Cardiac muscle cell (in vitro differentiated cells and primary cell): ENCODE data around the gene UBE2E1. TPM values are rescaled to one million over a fixed set of nuclear protein-coding genes. Genes with fewer than 3 reads are reported as not detected.

ENCODE experiments used
- DNase-seq, 2 donors: peaks; one replicate each; pipeline versions ENCODE4 v3.0.0 to v3.0.0-alpha.2; 2010 to 2017; ENCODE audit warnings: low read depth in 1 of 2, low spot score in 1 of 2
- H3K27ac ChIP-seq: fragments of 200-600 bp; sonication (generic); 2 replicates; pipeline ENCODE4 v1.5.1; 2016
- H3K27me3 ChIP-seq: fragments of 200-600 bp; sonication (generic); 2 replicates; pipeline ENCODE4 v1.6.0; 2016; ENCODE audit warnings: control low read depth
- H3K36me3 ChIP-seq: fragments of 200-600 bp; sonication (generic); 2 replicates; pipeline ENCODE4 v1.5.1; 2016; ENCODE audit warnings: control low read depth
- H3K4me1 ChIP-seq: fragments of 200-600 bp; sonication (generic); 2 replicates; pipeline ENCODE4 v1.8.1; 2017; ENCODE audit warnings: low read depth, mild to moderate bottlenecking, mixed run types
- H3K4me3 ChIP-seq: fragments of 200-600 bp; sonication (generic); 2 replicates; pipeline ENCODE4 v1.5.1; 2016; ENCODE audit warnings: mild to moderate bottlenecking
- H3K9me3 ChIP-seq: fragments of 200-600 bp; sonication (generic); 2 replicates; pipeline ENCODE4 v1.5.1; 2017; ENCODE audit warnings: low read depth, mild to moderate bottlenecking, control low read depth
- polyA plus RNA-seq: library from polyadenylated mRNA; unstranded; fragments of >200 nt; fragmentation: Nextera tagmentation; extraction: Ambion mirVana; gene quantifications from 2 replicates; pipeline ENCODE4 v1.2.1, GENCODE V29; 2016
- total RNA-seq: library from RNA; depleted of rRNA; stranded (reverse); fragments of >200 nt; gene quantifications from 2 replicates; pipeline ENCODE4 v1.2.3, GENCODE V29; 2016
- TF ChIP-seq, protein P1 (sequence below): IDR thresholded peaks from 2 replicates; pipeline ENCODE4 v1.5.1; 2012; ENCODE audit warnings: low read depth, mild to moderate bottlenecking, low read length

UBE2E1 gene
- total and polyA plus RNA-seq, 2 experiments from 2014 or later = 33.5 to 198 TPM

DNA sequence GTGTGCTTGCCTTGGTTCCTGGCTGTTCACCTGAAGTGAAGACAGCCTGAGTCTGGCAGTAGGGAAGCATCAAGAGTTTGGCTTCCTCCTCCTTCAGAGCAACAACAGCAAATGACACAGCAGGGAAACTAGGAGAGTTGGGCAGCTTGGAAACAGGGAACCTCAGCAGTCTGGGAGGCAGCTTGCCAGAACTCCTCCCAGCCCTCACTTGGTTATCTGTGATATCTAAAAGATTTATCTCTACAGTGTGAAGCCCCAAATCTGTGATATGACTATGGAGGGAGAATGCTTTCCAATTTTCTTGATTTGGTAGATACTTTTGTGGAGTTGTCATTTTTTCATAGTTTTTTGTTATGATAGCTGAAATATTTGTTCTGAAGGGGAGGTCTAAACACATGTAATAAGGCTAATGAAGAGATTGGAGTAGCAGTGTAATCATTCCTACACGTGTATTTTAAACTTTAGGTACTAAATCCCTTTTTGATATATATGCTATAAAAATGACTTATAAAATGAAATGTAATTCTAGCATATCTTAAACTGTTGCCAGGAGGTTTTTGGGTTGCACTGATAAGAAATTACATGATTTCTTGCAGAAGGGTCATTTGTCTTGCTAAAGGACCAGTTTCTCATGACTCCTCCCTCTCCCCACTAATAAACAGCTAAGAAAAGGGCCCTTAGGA lies 20.8 kb downstream of the UBE2E1 start:
- Histone ChIP-seq H3K4me3 (no peak overlapping the region), H3K27me3 (no peaks in the 10 kb centered on the region), H3K4me1 (peaks cover 45% of the 10 kb centered on the region), H3K36me3 (no peaks in the 10 kb centered on the region), H3K9me3 (no peaks in the 10 kb centered on the region), H3K27ac (peak overlapping the region; percentile 18)
- TF ChIP-seq, protein P1, sequence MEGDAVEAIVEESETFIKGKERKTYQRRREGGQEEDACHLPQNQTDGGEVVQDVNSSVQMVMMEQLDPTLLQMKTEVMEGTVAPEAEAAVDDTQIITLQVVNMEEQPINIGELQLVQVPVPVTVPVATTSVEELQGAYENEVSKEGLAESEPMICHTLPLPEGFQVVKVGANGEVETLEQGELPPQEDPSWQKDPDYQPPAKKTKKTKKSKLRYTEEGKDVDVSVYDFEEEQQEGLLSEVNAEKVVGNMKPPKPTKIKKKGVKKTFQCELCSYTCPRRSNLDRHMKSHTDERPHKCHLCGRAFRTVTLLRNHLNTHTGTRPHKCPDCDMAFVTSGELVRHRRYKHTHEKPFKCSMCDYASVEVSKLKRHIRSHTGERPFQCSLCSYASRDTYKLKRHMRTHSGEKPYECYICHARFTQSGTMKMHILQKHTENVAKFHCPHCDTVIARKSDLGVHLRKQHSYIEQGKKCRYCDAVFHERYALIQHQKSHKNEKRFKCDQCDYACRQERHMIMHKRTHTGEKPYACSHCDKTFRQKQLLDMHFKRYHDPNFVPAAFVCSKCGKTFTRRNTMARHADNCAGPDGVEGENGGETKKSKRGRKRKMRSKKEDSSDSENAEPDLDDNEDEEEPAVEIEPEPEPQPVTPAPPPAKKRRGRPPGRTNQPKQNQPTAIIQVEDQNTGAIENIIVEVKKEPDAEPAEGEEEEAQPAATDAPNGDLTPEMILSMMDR = no peak
- no peak for DNase-seq

DNA sequence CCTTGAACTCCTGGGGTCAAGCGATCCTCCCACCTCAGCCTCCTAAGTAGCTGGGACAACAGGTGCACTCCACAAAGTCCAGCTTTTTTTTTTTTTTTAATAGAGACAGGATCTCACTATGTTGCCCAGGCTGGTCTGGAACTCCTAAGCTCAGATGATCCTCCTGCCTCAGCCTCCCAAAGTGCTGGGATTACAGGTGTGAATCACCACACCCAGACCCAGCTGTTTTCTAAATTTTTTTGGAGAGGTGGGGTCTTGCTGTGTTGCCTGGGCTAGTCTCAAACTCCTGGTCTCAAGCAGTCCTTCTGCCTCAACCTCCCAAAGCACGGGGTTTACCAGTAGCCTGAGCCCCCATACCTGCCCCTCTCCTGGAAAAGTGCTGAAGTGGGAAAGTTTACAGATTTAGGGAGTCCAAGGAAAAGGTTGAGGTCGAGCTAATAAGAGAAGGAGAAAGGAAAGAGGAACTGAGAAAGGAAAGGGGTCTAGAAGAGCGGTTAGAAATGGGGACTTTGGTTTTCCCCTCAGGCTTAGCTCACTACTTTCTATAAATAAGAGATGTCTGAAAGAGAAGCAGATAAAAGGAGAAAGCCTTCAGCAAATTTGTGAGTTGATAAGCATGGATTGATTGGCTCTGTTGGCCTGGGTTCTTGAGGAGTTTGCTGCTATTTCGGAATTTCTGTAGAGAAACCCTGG lies 23.6 kb downstream of the UBE2E1 start:
- Histone ChIP-seq H3K9me3 (no peaks in the 10 kb centered on the region), H3K4me1 (peaks cover 47% of the 10 kb centered on the region), H3K27me3 (no peaks in the 10 kb centered on the region), H3K4me3 (peak overlapping the region; percentile 2), H3K27ac (peak overlapping the region; percentile 76), H3K36me3 (no peaks in the 10 kb centered on the region)
- no peak for DNase-seq
- TF ChIP-seq, protein P1 = no peak

DNA sequence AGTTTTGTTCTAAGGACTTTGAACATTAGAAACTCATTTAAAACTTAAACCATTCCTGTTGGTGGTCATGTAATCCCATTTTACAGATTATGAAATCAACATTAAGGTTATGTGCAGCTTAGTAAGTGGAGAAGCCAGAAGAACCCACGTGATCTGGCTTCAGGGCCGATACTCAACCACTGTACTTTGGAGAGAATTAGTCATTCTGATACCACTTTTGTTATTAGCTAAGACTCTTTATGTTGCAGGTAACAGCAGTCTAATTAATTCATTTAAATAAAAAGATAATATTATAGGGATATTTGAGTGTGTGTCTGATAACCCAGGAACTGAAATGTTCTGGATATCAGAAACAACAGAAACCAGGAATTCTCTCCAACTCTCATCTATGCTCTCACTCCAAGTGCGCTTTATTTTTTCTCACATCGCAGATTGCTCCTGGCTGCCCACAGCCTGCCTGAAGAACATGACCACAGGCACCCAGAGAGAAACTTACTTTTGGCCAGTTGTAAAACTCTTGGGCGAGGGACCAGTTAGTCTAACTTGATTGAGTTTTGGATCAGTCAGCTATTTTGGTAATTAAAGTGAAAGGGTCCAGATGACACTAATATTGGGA lies 25.2 kb downstream of the UBE2E1 start:
- no peaks in the 10 kb centered on the region for H3K36me3 ChIP-seq
- no peaks in the 10 kb centered on the region for H3K9me3 ChIP-seq
- H3K4me1 ChIP-seq = peaks cover 44% of the 10 kb centered on the region
- DNase-seq = no peak
- no peak overlapping the region for H3K4me3 ChIP-seq
- TF ChIP-seq, protein P1 = no peak
- H3K27me3 ChIP-seq = no peaks in the 10 kb centered on the region
- H3K27ac ChIP-seq = no peak overlapping the region

DNA sequence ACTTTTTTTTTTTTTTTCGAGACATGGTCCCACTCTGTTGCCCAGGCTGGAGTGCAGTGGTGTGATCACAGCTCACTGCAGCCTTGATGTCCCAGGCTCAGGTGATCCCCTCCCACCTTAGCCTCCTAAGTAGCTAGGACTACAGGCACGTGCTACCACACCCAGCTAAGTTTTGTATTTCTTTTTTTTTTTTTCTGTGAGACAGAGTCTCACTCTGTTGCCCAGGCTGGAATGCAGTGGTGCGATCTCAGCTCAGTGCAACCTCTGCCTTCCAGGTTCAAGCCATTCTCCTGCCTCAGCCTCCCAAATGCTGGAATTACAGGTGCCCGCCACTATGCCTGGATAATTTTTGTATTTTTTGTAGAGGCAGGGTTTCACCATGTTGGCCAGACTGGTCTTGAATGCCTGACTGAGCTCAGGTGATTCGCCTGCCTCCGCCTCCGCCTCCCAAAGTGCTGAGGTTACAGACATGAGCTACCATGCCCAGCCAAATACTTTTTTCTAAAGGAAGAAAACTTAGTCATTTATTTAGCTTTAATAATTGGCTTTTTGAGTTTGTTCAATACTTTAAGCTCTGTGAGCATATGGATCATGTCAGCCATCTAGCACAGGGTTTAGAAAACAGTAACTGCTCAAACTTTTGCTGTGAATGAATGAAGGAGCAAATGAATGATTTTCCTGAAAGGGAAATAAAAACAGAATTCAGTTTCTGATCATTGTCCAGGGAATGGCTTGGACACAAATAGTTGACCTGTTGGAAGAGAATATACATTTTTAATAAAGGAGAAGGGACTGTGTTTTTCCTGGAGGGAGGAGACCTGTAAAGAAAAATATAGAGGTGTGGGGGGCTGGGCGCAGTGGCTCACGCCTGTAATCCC lies 26.0 kb downstream of the UBE2E1 start:
- H3K9me3 ChIP-seq = no peaks in the 10 kb centered on the region
- H3K4me3 ChIP-seq = no peak overlapping the region
- no peaks in the 10 kb centered on the region for H3K36me3 ChIP-seq
- DNase-seq = no peak
- H3K4me1 ChIP-seq = peaks cover 41% of the 10 kb centered on the region
- H3K27me3 ChIP-seq = no peaks in the 10 kb centered on the region
- no peak overlapping the region for H3K27ac ChIP-seq
- TF ChIP-seq, protein P1 = no peak

DNA sequence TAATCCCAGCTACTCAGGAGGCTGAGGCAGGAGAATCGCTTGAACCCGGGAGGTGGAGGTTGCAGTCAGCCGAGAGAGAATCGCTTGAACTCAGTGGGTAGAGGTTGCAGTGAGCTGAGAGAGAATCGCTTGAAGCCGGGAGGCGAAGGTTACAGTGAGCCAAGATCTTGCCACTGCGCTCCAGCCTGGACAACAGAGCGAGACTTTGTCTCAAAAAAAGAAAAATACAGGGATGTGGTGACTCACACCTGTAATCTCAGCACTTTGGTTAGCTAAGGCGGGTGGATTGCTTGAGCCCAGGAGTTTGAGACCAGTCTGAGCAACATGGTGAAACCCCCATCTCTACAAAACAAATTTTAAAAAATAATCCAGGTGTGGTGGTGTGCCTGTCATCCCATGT lies 26.8 kb downstream of the UBE2E1 start:
- H3K4me1 ChIP-seq = peaks cover 41% of the 10 kb centered on the region
- DNase-seq = no peak
- no peak overlapping the region for H3K4me3 ChIP-seq
- H3K9me3 ChIP-seq = no peaks in the 10 kb centered on the region
- H3K36me3 ChIP-seq = no peaks in the 10 kb centered on the region
- H3K27ac ChIP-seq = no peak overlapping the region
- H3K27me3 ChIP-seq = no peaks in the 10 kb centered on the region
- TF ChIP-seq, protein P1 = no peak
